H1 (cell line): Measurements from ENCODE around the gene ABCA9. TPM values are rescaled to one million over a fixed set of nuclear protein-coding genes. Genes with fewer than 3 reads are reported as not detected.

Experiments used
- CTCF ChIA-PET: fragments of 300-600 bp; sonication (Branson Sonifier 250); formaldehyde crosslinking; loops from one replicate; lab custom pipeline; 2021; ENCODE audit not compliant: partially characterized antibody; lab: Charles Lee
- POLR2A ChIA-PET: fragments of 300-600 bp; sonication (Branson Sonifier 250); formaldehyde crosslinking; loops from one replicate; lab custom pipeline; 2021; ENCODE audit warnings: inconsistent platforms; ENCODE audit not compliant: partially characterized antibody; lab: Charles Lee
- DNase-seq, 2 experiments: peaks; one replicate each; pipeline versions ENCODE4 v3.0.0 to v3.0.0-alpha.2; 2010 to 2022; ENCODE audit warnings: low spot score in 2 of 2, low read depth in 1 of 2, mixed read lengths in 1 of 2
- FAIRE-seq: peaks from 2 replicates; lab custom pipeline; 2011; peaks lifted over from hg19 to GRCh38; lab: Jason Lieb, UNC
- H2AFZ ChIP-seq: 2 replicates; pipeline ENCODE4 v1.8.1; 2012; ENCODE audit warnings: low read length, inconsistent platforms
- H2AK5ac ChIP-seq: 2 replicates; pipeline ENCODE4 v1.6.1; 2013; ENCODE audit warnings: low read depth, low read length
- H2BK120ac ChIP-seq: replicated peaks from 2 replicates; pipeline ENCODE3; 2013; ENCODE audit warnings: low read depth, low read length, inconsistent platforms
- H2BK12ac ChIP-seq: 2 replicates; pipeline ENCODE4 v1.6.1; 2013; ENCODE audit warnings: low read depth, low read length
- H2BK15ac ChIP-seq: 2 replicates; pipeline ENCODE4 v1.6.1; 2013; ENCODE audit warnings: low read length
- H2BK20ac ChIP-seq: 2 replicates; pipeline ENCODE4 v1.6.1; 2013; ENCODE audit warnings: low read length
- H2BK5ac ChIP-seq: 2 replicates; pipeline ENCODE4 v1.6.1; 2013; ENCODE audit warnings: low read depth, low read length
- H3K14ac ChIP-seq: 2 replicates; pipeline ENCODE4 v1.6.1; 2013; ENCODE audit warnings: inconsistent platforms; ENCODE audit not compliant: insufficient read length
- H3K18ac ChIP-seq: 2 replicates; pipeline ENCODE4 v1.6.1; 2013; ENCODE audit warnings: low read length; ENCODE audit errors: extremely low read depth
- H3K23ac ChIP-seq: 2 replicates; pipeline ENCODE4 v1.6.1; 2013; ENCODE audit warnings: inconsistent platforms; ENCODE audit not compliant: insufficient read length
- H3K23me2 ChIP-seq: 2 replicates; pipeline ENCODE4 v1.6.1; 2013; ENCODE audit warnings: low read depth, low read length
- H3K27ac ChIP-seq: 2 replicates; pipeline ENCODE4 v1.6.1; 2011; ENCODE audit warnings: low read depth, low read length, inconsistent platforms
- H3K27me3 ChIP-seq, 4 experiments: replicated peaks in 1 of 4; 1 replicate in 1 of 4; 2 replicates in 3 of 4; pipeline versions ENCODE4 v1.6.1 to v1.8.1; 2011 to 2013; ENCODE audit warnings: low read length in 3 of 4, mild to moderate bottlenecking in 3 of 4, inconsistent platforms in 2 of 4, mixed read lengths in 2 of 4, moderate library complexity in 1 of 4; ENCODE audit not compliant: control insufficient read depth in 3 of 4, insufficient read depth in 3 of 4; ENCODE audit errors: extremely low read depth in 1 of 4
- H3K36me3 ChIP-seq, 4 experiments: 2 replicates each; pipeline versions ENCODE4 v1.6.1 to v1.8.1; 2011 to 2013; ENCODE audit warnings: mild to moderate bottlenecking in 4 of 4, low read length in 3 of 4, moderate library complexity in 2 of 4, control low read depth in 1 of 4, inconsistent platforms in 1 of 4; ENCODE audit not compliant: insufficient read depth in 4 of 4, control insufficient read depth in 2 of 4
- H3K4ac ChIP-seq: replicated peaks from 2 replicates; pipeline ENCODE3; 2013; ENCODE audit warnings: low read length, low read depth, mixed read lengths, inconsistent platforms; ENCODE audit not compliant: insufficient read length
- H3K4me1 ChIP-seq, 4 experiments: replicated peaks in 1 of 4; 1 replicate in 1 of 4; 2 replicates in 3 of 4; pipeline versions ENCODE4 v1.6.1 to v1.8.1; 2011 to 2013; ENCODE audit warnings: low read length in 3 of 4, inconsistent platforms in 2 of 4, mixed read lengths in 1 of 4; ENCODE audit not compliant: insufficient read depth in 4 of 4, control insufficient read depth in 3 of 4
- H3K4me2 ChIP-seq, 2 experiments: 2 replicates each; pipeline versions ENCODE4 v1.6.1 to v1.8.1; 2011 to 2013; ENCODE audit warnings: low read depth in 2 of 2, low read length in 2 of 2, control low read depth in 1 of 2, inconsistent platforms in 1 of 2, mild to moderate bottlenecking in 1 of 2; ENCODE audit not compliant: insufficient read depth in 1 of 2
- H3K4me3 ChIP-seq, 4 experiments: fragments of 200-600, 300-600 bp in 1 of 4; sonication (generic), shearing (Covaris generic), sonication (Bioruptor Twin) in 1 of 4; 2 replicates each; pipeline versions ENCODE4 v1.5.1 to v1.8.1; 2011 to 2016; ENCODE audit warnings: low read length in 4 of 4, low read depth in 3 of 4, control low read depth in 2 of 4, inconsistent platforms in 2 of 4, mild to moderate bottlenecking in 2 of 4, mixed read lengths in 1 of 4, moderate library complexity in 1 of 4; ENCODE audit not compliant: insufficient read depth in 2 of 4; ENCODE audit errors: extremely low read depth in 1 of 4
- H3K56ac ChIP-seq: replicated peaks from 2 replicates; pipeline ENCODE3; 2013; ENCODE audit warnings: low read depth, mild to moderate bottlenecking, mixed read lengths, low read length, inconsistent platforms; ENCODE audit not compliant: insufficient read length
- H3K79me1 ChIP-seq: 2 replicates; pipeline ENCODE4 v1.6.1; 2013; ENCODE audit warnings: low read depth, low read length, control low read depth
- H3K79me2 ChIP-seq, 2 experiments: 2 replicates each; pipeline versions ENCODE4 v1.6.1 to v1.8.1; 2012 to 2013; ENCODE audit warnings: low read length in 2 of 2, mild to moderate bottlenecking in 2 of 2, inconsistent platforms in 1 of 2; ENCODE audit not compliant: insufficient read depth in 2 of 2, control insufficient read depth in 1 of 2
- H3K9ac ChIP-seq, 4 experiments: replicated peaks in 1 of 4; 1 replicate in 1 of 4; 2 replicates in 3 of 4; pipeline versions ENCODE4 v1.6.1 to v1.8.1; 2011 to 2013; ENCODE audit warnings: low read depth in 3 of 4, low read length in 3 of 4, control low read depth in 2 of 4, mild to moderate bottlenecking in 2 of 4, moderate library complexity in 2 of 4, inconsistent platforms in 1 of 4; ENCODE audit errors: extremely low read depth in 1 of 4
- H3K9me3 ChIP-seq, 2 experiments: 2 replicates each; pipeline versions ENCODE4 v1.6.1 to v1.8.1; 2012 to 2013; ENCODE audit warnings: mild to moderate bottlenecking in 2 of 2, moderate library complexity in 2 of 2, control low read depth in 1 of 2, inconsistent platforms in 1 of 2, low read depth in 1 of 2, low read length in 1 of 2, mixed read lengths in 1 of 2; ENCODE audit not compliant: insufficient read depth in 2 of 2
- H4K20me1 ChIP-seq, 2 experiments: replicated peaks in 1 of 2; 2 replicates each; pipeline versions ENCODE3 to v1.8.1; 2011 to 2013; ENCODE audit warnings: inconsistent platforms in 2 of 2, low read length in 2 of 2, mild to moderate bottlenecking in 1 of 2; ENCODE audit not compliant: insufficient read depth in 2 of 2, control insufficient read depth in 1 of 2
- H4K5ac ChIP-seq: 2 replicates; pipeline ENCODE4 v1.6.1; 2013; ENCODE audit warnings: low read length, low read depth, mixed read lengths, inconsistent platforms; ENCODE audit not compliant: insufficient read length
- H4K8ac ChIP-seq: 2 replicates; pipeline ENCODE4 v1.8.0; 2013; ENCODE audit warnings: mild to moderate bottlenecking, moderate library complexity, low read length, inconsistent platforms; ENCODE audit not compliant: insufficient read depth; ENCODE audit errors: extremely low read depth
- H4K91ac ChIP-seq: replicated peaks from 2 replicates; pipeline ENCODE3; 2013; ENCODE audit warnings: low read length, mixed read lengths, inconsistent platforms; ENCODE audit not compliant: insufficient read length
- CEBPB ChIP-seq: IDR thresholded peaks from 2 replicates; pipeline ENCODE4 v1.6.1; 2012; ENCODE audit warnings: low read depth, low read length
- CHD2 ChIP-seq: IDR thresholded peaks from 2 replicates; pipeline ENCODE4 v1.6.1; 2012; ENCODE audit warnings: low read length, improper control_type of control experiment
- CREB1 ChIP-seq: IDR thresholded peaks from 2 replicates; pipeline ENCODE4 v1.6.1; 2012; ENCODE audit warnings: inconsistent platforms
- PHF8 ChIP-seq: fragments of 200-600 bp; sonication (generic); conservative IDR thresholded peaks from 2 replicates; pipeline ENCODE4 v1.7.1; 2012; ENCODE audit warnings: low read depth, mild to moderate bottlenecking, inconsistent platforms, low read length, moderate library complexity
- RXRA ChIP-seq: IDR thresholded peaks from 2 replicates; pipeline ENCODE4 v1.6.1; 2011; ENCODE audit warnings: low read depth, mild to moderate bottlenecking, low read length, moderate library complexity; ENCODE audit not compliant: insufficient read depth
- SP1 ChIP-seq: IDR thresholded peaks from 2 replicates; pipeline ENCODE4 v1.6.1; 2011; ENCODE audit warnings: low read depth, low read length
- WGBS, 2 experiments: shearing (Covaris generic) in 1 of 2; methylation state at CpG; one replicate each; pipeline versions ENCODE4 v1.1.6 to v1.1.7; 2013 to 2015; ENCODE audit warnings: low lambda C conversion rate in 2 of 2, mixed read lengths in 2 of 2, inconsistent platforms in 1 of 2, low coverage in 1 of 2, missing lambda C conversion rate in 1 of 2; ENCODE audit not compliant: insufficient replicate concordance in 2 of 2, insufficient coverage in 1 of 2, insufficient read length in 1 of 2; ENCODE audit errors: extremely low coverage in 1 of 2, missing lambda C conversion rate in 1 of 2; 5-methylcytosine and 5-hydroxymethylcytosine counted together
- polyA plus RNA-seq, 7 experiments: library from polyadenylated mRNA; depleted of rRNA in 3 of 7; stranded (reverse) in 5 of 7; unstranded in 2 of 7; fragments of >200 nt in 5 of 7; fragments of 200-250 nt in 2 of 7; gene quantifications; 1 replicate in 5 of 7; 2 replicates in 1 of 7; 4 replicates in 1 of 7; pipeline versions ENCODE4 v1.2.1 to v1.2.3, GENCODE V29; 2011 to 2013; ENCODE audit warnings: missing spikeins in 2 of 7, mixed read lengths in 2 of 7
- total RNA-seq: library from RNA; stranded (reverse); fragmentation: NEBNext Ultra II Directional; extraction: Animal tissue kit (Norgen Biotek cat#: 25700); gene quantifications from 2 replicates; pipeline ENCODE4 v1.2.1, GENCODE V29; 2021
- TF ChIP-seq, protein P1 (sequence below), 3 experiments: IDR thresholded peaks; 1 replicate in 2 of 3; 2 replicates in 1 of 3; pipeline versions ENCODE4 v1.5.1 to v1.6.1; 2011; ENCODE audit warnings: low read length in 3 of 3, mild to moderate bottlenecking in 3 of 3, inconsistent platforms in 2 of 3, low read depth in 1 of 3, moderate library complexity in 1 of 3; ENCODE audit not compliant: insufficient read depth in 1 of 3; ENCODE audit errors: control extremely low read depth in 1 of 3

Gene ABCA9
- total and polyA plus RNA-seq, 2 of the 8 experiments (the other 6 are each of a cell fraction or from before 2014, with no cell fraction given) = not detected

DNA sequence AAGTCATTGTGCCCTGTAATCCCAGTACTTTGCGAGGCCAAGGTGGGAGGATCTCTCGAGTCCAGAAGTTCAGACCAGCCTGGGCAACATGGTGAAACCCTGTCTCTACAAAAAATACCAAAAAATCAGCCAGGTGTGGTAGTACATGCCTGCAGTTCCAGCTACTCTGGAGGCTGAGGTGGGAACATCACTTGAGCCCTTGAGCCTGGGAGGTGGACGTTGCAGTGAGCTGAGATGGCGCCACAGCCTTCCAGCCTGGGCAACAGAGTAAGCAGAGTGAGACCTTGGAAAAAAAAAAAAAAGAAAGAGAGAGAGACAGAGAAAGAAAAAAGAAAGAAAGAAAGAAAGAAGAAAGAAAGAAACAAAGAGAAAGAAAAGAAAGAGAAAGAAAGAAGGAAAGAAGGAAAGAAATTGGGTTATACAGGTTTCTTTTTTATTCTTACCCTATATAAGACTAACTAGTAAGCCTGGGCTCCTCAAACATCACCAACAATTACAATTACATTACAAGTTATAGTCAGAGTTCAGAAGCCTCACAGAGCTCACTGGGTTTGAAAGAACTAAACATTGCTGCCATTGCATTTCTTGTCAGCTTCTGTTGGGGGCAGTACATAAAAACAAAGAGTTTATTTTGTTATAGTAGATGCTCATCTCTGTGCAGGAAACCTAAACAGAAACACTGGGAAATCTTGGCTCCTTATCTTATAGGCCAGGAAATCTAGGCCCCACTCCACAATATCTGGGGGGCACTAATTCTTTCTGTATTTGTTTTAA, 6.7 kb upstream of the ABCA9 start:
- H2AFZ ChIP-seq = 0 out of 2 replicates have a peak overlapping the region, but pooled peaks have one; percentile 34
- H3K4ac ChIP-seq = no peak overlapping the region
- no peak overlapping the region for H4K5ac ChIP-seq
- H2BK12ac ChIP-seq = no peak overlapping the region
- H3K9me3 ChIP-seq = no peaks in the 10 kb centered on the region
- H3K79me2 ChIP-seq = no peaks in the 10 kb centered on the region
- FAIRE-seq (no peak), DNase-seq (no peak)
- POLR2A ChIA-PET = no interaction called here
- H3K36me3 ChIP-seq = no peaks in the 10 kb centered on the region
- no peak overlapping the region for H2AK5ac ChIP-seq
- H4K91ac ChIP-seq = no peak overlapping the region
- H4K8ac ChIP-seq = no peak overlapping the region
- H2BK15ac ChIP-seq = no peak overlapping the region
- H3K9ac ChIP-seq = no peak overlapping the region
- no peak overlapping the region for H3K4me2 ChIP-seq
- peaks cover 0 to 5% (median 0%) of the 10 kb centered on the region in 4 experiments; a peak in 2 of 7 replicates for H3K4me1 ChIP-seq
- H3K56ac ChIP-seq = no peak overlapping the region
- no peaks in the 10 kb centered on the region for H4K20me1 ChIP-seq
- H3K18ac ChIP-seq = no peak overlapping the region
- no peak overlapping the region for H3K14ac ChIP-seq
- H3K27ac ChIP-seq = no peak overlapping the region
- H2BK20ac ChIP-seq = no peak overlapping the region
- H3K27me3 ChIP-seq = no peaks in the 10 kb centered on the region
- H2BK5ac ChIP-seq = no peak overlapping the region
- H3K23ac ChIP-seq = no peak overlapping the region
- no peak overlapping the region for H2BK120ac ChIP-seq
- no peaks in the 10 kb centered on the region for H3K23me2 ChIP-seq
- no peak overlapping the region for H3K4me3 ChIP-seq
- CTCF ChIA-PET = interaction anchor here (0.6 to 3.4 kb wide), 6 partner anchors 9 to 497 kb away, joined by 3 to 20 read pairs (median 4); no protein-coding TSS in a partner anchor
- no peaks in the 10 kb centered on the region for H3K79me1 ChIP-seq
- 91% methylated on average over 4 of the region's 4 CpGs; no CpG with 5 or more reads in 1 of the 2 experiments for WGBS, 2 experiments
- TF ChIP-seq PHF8 (no peak), SP1 (no peak), RXRA (no peak), CREB1 (no peak), CEBPB (no peak), CHD2 (no peak)
- TF ChIP-seq, protein P1, sequence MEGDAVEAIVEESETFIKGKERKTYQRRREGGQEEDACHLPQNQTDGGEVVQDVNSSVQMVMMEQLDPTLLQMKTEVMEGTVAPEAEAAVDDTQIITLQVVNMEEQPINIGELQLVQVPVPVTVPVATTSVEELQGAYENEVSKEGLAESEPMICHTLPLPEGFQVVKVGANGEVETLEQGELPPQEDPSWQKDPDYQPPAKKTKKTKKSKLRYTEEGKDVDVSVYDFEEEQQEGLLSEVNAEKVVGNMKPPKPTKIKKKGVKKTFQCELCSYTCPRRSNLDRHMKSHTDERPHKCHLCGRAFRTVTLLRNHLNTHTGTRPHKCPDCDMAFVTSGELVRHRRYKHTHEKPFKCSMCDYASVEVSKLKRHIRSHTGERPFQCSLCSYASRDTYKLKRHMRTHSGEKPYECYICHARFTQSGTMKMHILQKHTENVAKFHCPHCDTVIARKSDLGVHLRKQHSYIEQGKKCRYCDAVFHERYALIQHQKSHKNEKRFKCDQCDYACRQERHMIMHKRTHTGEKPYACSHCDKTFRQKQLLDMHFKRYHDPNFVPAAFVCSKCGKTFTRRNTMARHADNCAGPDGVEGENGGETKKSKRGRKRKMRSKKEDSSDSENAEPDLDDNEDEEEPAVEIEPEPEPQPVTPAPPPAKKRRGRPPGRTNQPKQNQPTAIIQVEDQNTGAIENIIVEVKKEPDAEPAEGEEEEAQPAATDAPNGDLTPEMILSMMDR (IDR thresholded peaks at IDR 0.05; ENCODE audit: control extremely low read depth in 1 of 3, insufficient read depth in 1 of 3, low read depth in 1 of 3, low read length in 3 of 3) = peak in 1 of 3 experiments; percentile 17; a peak in 1 of 4 replicates
